Uterus (tissue), 4 donors: ENCODE data around the gene ZNF341. TPM values are rescaled to one million over a fixed set of nuclear protein-coding genes. Genes with fewer than 3 reads are reported as not detected.

Source experiments
- DNase-seq, 2 donors: peaks; one replicate each; pipeline ENCODE4 v3.0.0-alpha.2; 2019 to 2020
- H3K27ac ChIP-seq, 2 donors: fragments of 200-600 bp; sonication (generic); 1 replicate in 1 of 2; 2 replicates in 1 of 2; pipeline ENCODE4 v1.5.1; 2016 to 2018
- H3K27me3 ChIP-seq, 2 donors: fragments of 200-600 bp; sonication (generic); one replicate each; pipeline ENCODE4 v1.5.1; 2018 to 2019; ENCODE audit warnings: control low read depth in 1 of 2
- H3K36me3 ChIP-seq, 2 donors: fragments of 200-600 bp; sonication (generic); one replicate each; pipeline ENCODE4 v1.5.1; 2019; ENCODE audit warnings: control low read depth in 1 of 2
- H3K4me1 ChIP-seq, 2 donors: fragments of 200-600 bp; sonication (generic); one replicate each; pipeline ENCODE4 v1.5.1; 2018 to 2019; ENCODE audit warnings: control low read depth in 1 of 2
- H3K4me3 ChIP-seq, 2 donors: fragments of 200-600 bp; sonication (generic); 1 replicate in 1 of 2; 2 replicates in 1 of 2; pipeline ENCODE4 v1.5.1; 2018 to 2019; ENCODE audit warnings: mild to moderate bottlenecking in 1 of 2
- H3K9me3 ChIP-seq, 2 donors: fragments of 200-600 bp; sonication (generic); one replicate each; pipeline ENCODE4 v1.5.1; 2019; ENCODE audit warnings: control low read depth in 1 of 2
- POLR2A ChIP-seq, 2 donors: fragments of 450-650 bp; IDR thresholded peaks; one replicate each; pipeline ENCODE4 v1.6.1; 2016; ENCODE audit warnings: antibody characterized with exemption in 2 of 2, mild to moderate bottlenecking in 1 of 2, moderate library complexity in 1 of 2
- intact Hi-C: fragments of 100-400 bp; cut with DNase I; formaldehyde crosslinking; loops from one replicate; pipeline ENCODE4 v1.15.1; 2023; ENCODE audit warnings: low total_unique reads
- total RNA-seq, 4 donors: library from RNA; depleted of rRNA in 3 of 4; stranded (reverse); fragments of >200 nt in 3 of 4; gene quantifications; one replicate each; pipeline versions ENCODE4 v1.1.0 to v1.2.4, GENCODE V29; 2014 to 2023
- TF ChIP-seq, protein P1 (sequence below), 4 experiments: fragments of 200-600 bp in 2 of 4; fragments of 450-650 bp in 2 of 4; sonication (generic) in 2 of 4; IDR thresholded peaks; one replicate each; pipeline ENCODE4 v1.5.1; 2016 to 2019; ENCODE audit warnings: antibody characterized with exemption in 4 of 4, mild to moderate bottlenecking in 2 of 4, moderate library complexity in 1 of 4
- donor health status: DM: yes; HTN: yes; CAD: no.

ZNF341 gene
- total RNA-seq, 4 donors from 2014 or later, result 1.2 to 3.3 (median 2.7) TPM

GRCh38 chr20:33796907-33797544, 65.2 kb downstream of the ZNF341 start:
- Histone ChIP-seq H3K27ac (no peak overlapping the region), H3K4me3 (no peak overlapping the region), H3K9me3 (no peaks in the 10 kb centered on the region), H3K4me1 (no peaks in the 10 kb centered on the region), H3K36me3 (no peaks in the 10 kb centered on the region), H3K27me3 (no peaks in the 10 kb centered on the region)
- intact Hi-C loops, result no loop called here
- TF ChIP-seq POLR2A (IDR thresholded peaks at IDR 0.05), result no peak
- TF ChIP-seq, protein P1, sequence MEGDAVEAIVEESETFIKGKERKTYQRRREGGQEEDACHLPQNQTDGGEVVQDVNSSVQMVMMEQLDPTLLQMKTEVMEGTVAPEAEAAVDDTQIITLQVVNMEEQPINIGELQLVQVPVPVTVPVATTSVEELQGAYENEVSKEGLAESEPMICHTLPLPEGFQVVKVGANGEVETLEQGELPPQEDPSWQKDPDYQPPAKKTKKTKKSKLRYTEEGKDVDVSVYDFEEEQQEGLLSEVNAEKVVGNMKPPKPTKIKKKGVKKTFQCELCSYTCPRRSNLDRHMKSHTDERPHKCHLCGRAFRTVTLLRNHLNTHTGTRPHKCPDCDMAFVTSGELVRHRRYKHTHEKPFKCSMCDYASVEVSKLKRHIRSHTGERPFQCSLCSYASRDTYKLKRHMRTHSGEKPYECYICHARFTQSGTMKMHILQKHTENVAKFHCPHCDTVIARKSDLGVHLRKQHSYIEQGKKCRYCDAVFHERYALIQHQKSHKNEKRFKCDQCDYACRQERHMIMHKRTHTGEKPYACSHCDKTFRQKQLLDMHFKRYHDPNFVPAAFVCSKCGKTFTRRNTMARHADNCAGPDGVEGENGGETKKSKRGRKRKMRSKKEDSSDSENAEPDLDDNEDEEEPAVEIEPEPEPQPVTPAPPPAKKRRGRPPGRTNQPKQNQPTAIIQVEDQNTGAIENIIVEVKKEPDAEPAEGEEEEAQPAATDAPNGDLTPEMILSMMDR (IDR thresholded peaks at IDR 0.05), result no peak
- DNase-seq, result no peak

- H3K4me3 ChIP-seq, result no peak overlapping the region
- no peaks in the 10 kb centered on the region for H3K4me1 ChIP-seq
- DNase-seq, result no peak
- no peaks in the 10 kb centered on the region for H3K9me3 ChIP-seq
- TF ChIP-seq, protein P1 (IDR thresholded peaks at IDR 0.05), result no peak
- no peak for TF ChIP-seq POLR2A (IDR thresholded peaks at IDR 0.05)
- no peaks in the 10 kb centered on the region for H3K27me3 ChIP-seq
- H3K27ac ChIP-seq, result no peak overlapping the region
- intact Hi-C loops, result no loop called here
- no peaks in the 10 kb centered on the region for H3K36me3 ChIP-seq
Observed at GRCh38 chr20:33798444-33798843, 66.6 kb downstream of the ZNF341 start.

DNA sequence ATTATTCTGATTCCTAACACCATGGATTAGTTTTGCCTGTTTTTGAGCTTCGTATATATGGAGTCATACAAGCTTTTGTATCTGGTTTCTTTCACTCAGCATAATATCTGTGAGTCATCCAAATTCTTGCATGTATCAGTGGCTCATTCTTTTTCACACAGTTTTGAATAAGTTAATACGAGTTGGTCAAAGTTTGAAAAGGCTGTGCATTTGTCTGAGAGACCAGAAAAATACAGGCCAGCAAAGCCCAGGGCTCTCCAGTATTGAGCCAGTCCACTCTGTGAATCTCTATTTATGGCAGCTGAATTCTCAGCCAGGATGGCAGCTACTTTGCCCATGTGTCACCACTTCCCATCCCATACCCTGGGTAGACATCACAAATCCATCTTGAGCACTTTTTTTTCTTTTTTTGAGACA, 72.1 kb downstream of the ZNF341 start:
- Histone ChIP-seq H3K36me3 (no peaks in the 10 kb centered on the region), H3K9me3 (no peaks in the 10 kb centered on the region), H3K27ac (no peak overlapping the region), H3K27me3 (no peaks in the 10 kb centered on the region), H3K4me1 (no peaks in the 10 kb centered on the region), H3K4me3 (no peak overlapping the region)
- TF ChIP-seq, protein P1 (IDR thresholded peaks at IDR 0.05), result no peak
- TF ChIP-seq POLR2A (IDR thresholded peaks at IDR 0.05), result no peak
- intact Hi-C loops, result no loop called here
- no peak for DNase-seq

- Histone ChIP-seq H3K4me1 (peaks cover 0 to 3% of the 10 kb centered on the region in 2 donors), H3K27ac (no peak overlapping the region), H3K36me3 (no peaks in the 10 kb centered on the region), H3K9me3 (no peaks in the 10 kb centered on the region), H3K27me3 (no peaks in the 10 kb centered on the region), H3K4me3 (no peak overlapping the region)
- TF ChIP-seq, protein P1 (IDR thresholded peaks at IDR 0.05), result no peak
- no peak for TF ChIP-seq POLR2A (IDR thresholded peaks at IDR 0.05)
- intact Hi-C loops, result no loop called here
- DNase-seq, result no peak
Observed at GRCh38 chr20:33808388-33808787, 76.6 kb downstream of the ZNF341 start.

DNA sequence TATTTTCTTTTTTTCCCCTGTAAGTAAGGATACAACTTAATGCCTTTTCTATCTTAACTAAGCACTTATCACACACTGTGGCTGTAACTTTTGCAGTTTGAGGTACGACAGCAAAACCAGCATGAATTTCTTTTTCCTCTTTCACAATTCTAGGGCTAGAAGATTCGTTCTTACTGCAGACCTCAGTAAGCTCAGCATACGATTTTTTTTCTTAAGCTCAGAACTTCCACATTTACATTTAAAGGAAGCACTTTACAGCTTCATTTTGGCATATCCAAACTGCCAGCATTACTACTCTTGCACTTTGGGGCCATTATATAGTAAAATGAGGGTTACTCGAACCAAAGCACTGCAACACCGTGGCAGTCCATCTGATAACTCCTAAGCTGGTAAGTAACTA, 78.5 kb downstream of the ZNF341 start:
- Histone ChIP-seq H3K4me3 (no peak overlapping the region), H3K9me3 (no peaks in the 10 kb centered on the region), H3K27ac (no peak overlapping the region), H3K4me1 (peaks cover 0 to 3% of the 10 kb centered on the region in 2 donors), H3K27me3 (no peaks in the 10 kb centered on the region), H3K36me3 (no peaks in the 10 kb centered on the region)
- TF ChIP-seq POLR2A (IDR thresholded peaks at IDR 0.05), result no peak
- TF ChIP-seq, protein P1 (IDR thresholded peaks at IDR 0.05), result no peak
- DNase-seq, result no peak
- intact Hi-C loops, result no loop called here
